T-helper 2 cell (primary cell): Measurements from ENCODE around the gene FAM83B.
"Not testable (repeated sequence)": the region's sequence is repeated elsewhere in the genome, so short reads cannot be mapped to it uniquely, and the experiment has no call there.

Source experiments
- DNase-seq, 5 experiments: peaks; one replicate each; pipeline versions ENCODE4 v3.0.0 to v3.0.0-alpha.2; 2012 to 2022

The FAM83B gene

GRCh38 chr6:54898767-54899166, 52.2 kb downstream of the FAM83B start:
- no peak for DNase-seq

- no peak for DNase-seq
Observed at GRCh38 chr6:54899442-54899841, 52.9 kb downstream of the FAM83B start.

DNA sequence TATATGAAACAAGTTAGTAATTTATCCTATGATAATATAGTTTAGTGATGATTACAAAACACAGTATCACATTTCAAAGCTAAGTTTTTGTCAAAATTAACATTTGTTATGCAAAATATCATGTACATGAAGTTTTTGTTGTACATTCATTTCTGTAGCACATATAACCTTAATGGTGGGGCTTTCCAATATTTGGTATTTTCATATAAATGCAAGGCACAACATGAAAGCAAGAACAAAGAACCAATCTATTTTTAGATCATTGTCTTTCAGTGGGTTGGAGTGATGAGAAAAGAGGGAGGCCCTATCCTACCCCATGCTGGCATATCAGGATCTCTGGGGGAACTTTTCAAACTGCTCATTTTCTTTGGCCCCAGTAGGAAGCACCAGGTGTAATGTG, 53.4 kb downstream of the FAM83B start:
- no peak for DNase-seq

DNA sequence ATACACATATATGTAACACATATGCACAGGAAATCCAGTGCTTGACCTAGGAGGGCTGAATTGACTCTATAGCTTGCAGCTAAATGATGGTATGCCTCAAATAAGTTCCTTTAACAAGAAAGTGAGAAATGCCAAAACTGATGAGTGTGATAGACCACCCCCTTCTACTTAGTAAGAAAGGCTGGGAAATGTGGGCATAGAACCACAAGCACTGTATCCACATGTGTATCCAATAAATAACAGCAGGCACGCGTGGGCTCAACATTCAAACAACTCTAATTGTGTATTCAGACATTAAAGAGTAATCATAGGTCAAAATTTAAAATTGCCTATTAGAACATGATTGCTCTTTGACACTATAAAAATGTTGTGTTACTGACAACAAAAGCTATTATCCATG, 54.1 kb downstream of the FAM83B start:
- DNase-seq: no peak

DNA sequence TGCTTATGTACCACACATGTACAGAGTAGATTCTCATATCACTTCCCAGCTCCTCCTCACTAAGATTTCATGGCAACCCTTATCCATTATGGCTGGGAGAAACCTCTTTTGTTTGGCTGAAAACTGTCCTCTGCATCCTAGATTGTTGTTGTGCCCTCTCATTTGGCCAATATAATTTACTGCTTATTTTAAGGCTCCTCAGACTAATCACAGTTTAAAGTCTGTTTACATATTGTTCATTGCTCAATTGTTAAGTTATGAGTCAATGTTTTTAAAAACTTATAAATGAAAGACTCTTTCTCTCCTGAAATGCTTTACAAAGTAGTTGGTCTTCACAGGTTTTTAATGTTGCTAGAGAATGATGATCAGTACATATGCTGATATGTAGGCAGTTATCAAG, 57.3 kb downstream of the FAM83B start:
- DNase-seq: no peak

GRCh38 chr6:54907355-54907754, 60.8 kb downstream of the FAM83B start:
- no peak for DNase-seq

GRCh38 chr6:54909184-54909583, 62.6 kb downstream of the FAM83B start:
- no peak for DNase-seq

- DNase-seq: no peak
Observed at GRCh38 chr6:54910431-54910884, 63.9 kb downstream of the FAM83B start.

GRCh38 chr6:54910921-54911320, 64.3 kb downstream of the FAM83B start:
- DNase-seq: no peak

DNA sequence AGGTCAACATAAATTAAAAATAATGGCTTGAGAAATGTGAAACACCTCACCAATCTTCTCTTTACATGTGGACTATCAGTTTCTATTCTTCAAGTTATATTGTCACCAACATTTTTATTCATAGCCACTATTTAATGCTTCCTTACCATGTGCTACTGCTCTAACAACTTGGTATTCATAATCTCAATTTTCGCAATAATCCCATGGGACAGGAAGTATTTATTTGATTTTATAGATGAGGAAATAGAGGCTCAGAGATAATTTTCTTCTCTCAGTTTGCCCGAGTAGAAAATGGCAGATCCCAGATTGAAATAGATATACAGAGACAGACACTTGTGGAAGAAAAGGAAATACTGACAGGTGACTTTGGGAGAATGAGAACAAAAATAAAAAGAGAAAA, 66.6 kb downstream of the FAM83B start:
- no peak for DNase-seq

DNA sequence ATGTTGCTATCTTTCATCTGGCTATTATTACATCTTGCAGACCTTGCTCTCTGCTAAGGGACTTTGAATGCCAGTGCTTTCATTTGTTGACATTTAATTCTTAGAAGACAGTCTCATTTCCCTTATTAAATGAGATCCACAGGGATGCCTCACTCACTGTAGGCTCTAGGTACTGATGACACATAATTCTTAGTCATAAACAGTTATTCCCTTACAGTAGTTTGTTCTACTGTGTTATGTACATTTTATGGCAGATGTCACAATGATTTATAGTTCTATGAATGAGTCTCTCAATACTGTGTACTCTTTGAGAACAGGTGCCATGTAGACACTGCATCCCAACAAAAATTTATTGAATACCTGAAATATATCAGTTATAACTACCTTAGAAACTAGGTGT, 70.3 kb downstream of the FAM83B start:
- no peak for DNase-seq

GRCh38 chr6:54920628-54921027, 74.1 kb downstream of the FAM83B start:
- no peak for DNase-seq

- no peak for DNase-seq
Observed at GRCh38 chr6:54921891-54922290, 75.3 kb downstream of the FAM83B start.

GRCh38 chr6:54929245-54929909, 82.8 kb downstream of the FAM83B start:
- DNase-seq: no peak

- DNase-seq: no peak
Observed at GRCh38 chr6:54932622-54933021, 86.1 kb downstream of the FAM83B start.

- DNase-seq: no peak
Observed at GRCh38 chr6:54935739-54936138, 89.2 kb downstream of the FAM83B start.

DNA sequence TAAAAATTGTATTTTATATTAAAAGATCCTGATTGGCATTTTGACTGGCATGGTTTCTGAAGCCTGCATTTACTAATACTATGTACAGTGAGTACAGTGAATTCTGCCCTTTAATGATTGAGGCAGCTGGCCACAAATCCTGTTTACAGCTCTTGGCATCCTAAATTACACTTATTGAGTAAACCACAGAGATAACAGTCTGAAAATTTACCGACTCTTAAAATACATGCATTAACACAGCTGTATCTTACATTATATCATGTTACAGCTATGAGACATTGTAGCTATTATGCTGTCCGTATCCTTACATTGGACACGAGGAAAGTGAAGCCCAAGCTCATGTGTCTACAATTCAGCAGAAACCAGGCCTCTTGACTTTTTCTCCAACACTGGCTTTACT, 90.8 kb downstream of the FAM83B start:
- no peak for DNase-seq

GRCh38 chr6:54957698-54958097, 111.1 kb downstream of the FAM83B start:
- DNase-seq: no peak

GRCh38 chr6:54958446-54958845, 111.9 kb downstream of the FAM83B start:
- DNase-seq: no peak

DNA sequence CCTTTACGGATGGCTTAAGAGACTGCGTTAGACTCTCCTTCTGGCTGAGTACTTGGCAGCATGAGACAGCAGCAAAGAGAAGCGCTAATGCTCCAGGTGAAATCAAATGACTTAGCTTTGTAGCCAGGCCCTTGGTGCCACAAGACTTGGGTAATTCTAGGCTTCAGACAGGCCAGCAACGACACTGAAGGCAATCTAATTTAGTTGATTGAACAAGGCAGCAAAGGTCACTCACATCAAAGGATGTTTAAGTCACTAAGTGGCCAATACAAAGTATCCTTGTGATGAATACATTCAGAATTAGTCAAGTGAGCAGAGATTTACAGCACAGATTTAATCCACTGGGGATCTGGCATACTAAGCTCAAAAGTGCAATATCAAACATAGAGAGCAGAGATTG, 113.2 kb downstream of the FAM83B start:
- DNase-seq: no peak

DNA sequence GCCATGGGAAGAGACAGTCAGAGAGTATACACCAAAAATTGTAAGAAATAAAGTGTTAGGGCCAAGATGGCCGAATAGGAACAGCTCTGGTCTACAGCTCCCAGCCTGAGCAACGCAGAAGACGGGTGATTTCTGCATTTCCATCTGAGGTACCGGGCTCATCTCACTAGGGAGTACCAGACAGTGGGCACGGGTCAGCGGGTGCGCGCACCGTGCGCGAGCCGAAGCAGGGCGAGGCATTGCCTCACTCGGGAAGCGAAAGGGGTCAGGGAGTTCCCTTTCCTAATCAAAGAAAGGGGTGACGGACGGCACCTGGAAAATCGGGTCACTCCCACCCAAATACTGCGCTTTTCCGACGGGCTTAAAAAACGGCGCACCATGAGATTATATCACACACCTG, 114.8 kb downstream of the FAM83B start:
- not testable (repeated sequence) for DNase-seq

DNA sequence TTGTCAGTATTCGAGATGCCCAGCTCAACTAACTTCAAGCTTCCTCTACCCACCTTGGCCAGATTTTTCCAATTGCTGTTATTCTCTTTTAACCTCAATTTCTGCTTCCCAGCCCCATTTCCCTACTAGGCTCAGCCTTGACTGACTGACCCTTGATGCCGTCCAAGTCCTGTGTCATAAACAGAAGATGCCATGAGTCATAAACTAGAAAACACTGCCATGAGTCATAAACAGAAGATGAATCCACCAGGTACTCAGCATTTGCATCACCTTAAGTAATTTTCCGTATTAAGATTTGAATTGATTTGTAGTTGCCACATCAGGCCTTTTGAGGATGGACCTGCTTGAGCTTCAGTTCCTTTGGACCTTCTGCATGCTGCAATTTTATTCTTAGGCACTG, 123.8 kb downstream of the FAM83B start:
- DNase-seq: no peak

GRCh38 chr6:54971825-54972224, 125.3 kb downstream of the FAM83B start:
- no peak for DNase-seq

- DNase-seq: not testable (repeated sequence)
Observed at GRCh38 chr6:54979161-54979560, 132.6 kb downstream of the FAM83B start.
